IMR-90 (cell line): ENCODE results near the gene FHL2. TPM values are rescaled to one million over a fixed set of nuclear protein-coding genes. Genes with fewer than 3 reads are reported as not detected.

Experiments used
- ATAC-seq: fragments of 200-7000 bp; cut with Tn5 transposase; 2 replicates; pipeline ENCODE4 v1.9.1; 2020; ENCODE audit warnings: low read depth, mild to moderate bottlenecking, moderate library complexity
- BruUV-seq: library from RNA; stranded (reverse); fragments of 400-500 nt; replicated peaks from 2 replicates; lab custom pipeline; 2021; lab: Mats Ljungman, UMichigan
- CTCF ChIA-PET: fragments of 300-600 bp; formaldehyde crosslinking; extraction: SDS; loops from one replicate; lab custom pipeline; 2021; ENCODE audit warnings: antibody characterized with exemption; lab: Yijun Ruan, JAX
- POLR2A ChIA-PET: fragments of 300-600 bp; sonication (Branson Sonifier 250); formaldehyde crosslinking; loops from one replicate; lab custom pipeline; 2022; ENCODE audit warnings: antibody characterized with exemption; ENCODE audit not compliant: unreplicated experiment; lab: Charles Lee
- DNase-seq: peaks from one replicate; pipeline ENCODE4 v3.0.0; 2013
- H2AFZ ChIP-seq: replicated peaks from 2 replicates; pipeline ENCODE3; 2013; ENCODE audit warnings: low read length, mild to moderate bottlenecking; ENCODE audit not compliant: poor library complexity
- H2AK5ac ChIP-seq: 2 replicates; pipeline ENCODE4 v1.6.1; 2013; ENCODE audit warnings: low read depth, low read length, inconsistent platforms
- H2AK9ac ChIP-seq: replicated peaks from 2 replicates; pipeline ENCODE3; 2013; ENCODE audit warnings: mild to moderate bottlenecking, low read depth, low read length, moderate library complexity; ENCODE audit not compliant: poor library complexity
- H2BK120ac ChIP-seq: 2 replicates; pipeline ENCODE4 v1.6.1; 2013; ENCODE audit warnings: low read depth, low read length, inconsistent platforms
- H2BK15ac ChIP-seq: 3 replicates; pipeline ENCODE4 v1.6.1; 2013; ENCODE audit warnings: low read depth, low read length, inconsistent platforms
- H2BK20ac ChIP-seq: 2 replicates; pipeline ENCODE4 v1.6.1; 2013; ENCODE audit warnings: low read depth, mild to moderate bottlenecking, inconsistent platforms, low read length, moderate library complexity
- H2BK5ac ChIP-seq: 2 replicates; pipeline ENCODE4 v1.6.1; 2013; ENCODE audit warnings: mild to moderate bottlenecking, low read depth, low read length, inconsistent platforms; ENCODE audit not compliant: poor library complexity, severe bottlenecking
- H3K14ac ChIP-seq: replicated peaks from 2 replicates; pipeline ENCODE4 v1.6.1; 2013; ENCODE audit warnings: low read depth, low read length, inconsistent platforms
- H3K18ac ChIP-seq: 2 replicates; pipeline ENCODE4 v1.6.1; 2013; ENCODE audit warnings: low read depth, low read length, control low read depth
- H3K23ac ChIP-seq: 2 replicates; pipeline ENCODE4 v1.6.1; 2013; ENCODE audit warnings: low read depth, low read length, inconsistent platforms
- H3K27ac ChIP-seq: 2 replicates; pipeline ENCODE4 v1.5.1; 2013; ENCODE audit warnings: mild to moderate bottlenecking, control low read depth, low read length; ENCODE audit not compliant: insufficient read depth
- H3K27me3 ChIP-seq: 2 replicates; pipeline ENCODE4 v1.6.1; 2013; ENCODE audit warnings: low read length; ENCODE audit not compliant: control insufficient read depth, insufficient read depth
- H3K36me3 ChIP-seq: 2 replicates; pipeline ENCODE4 v1.6.1; 2013; ENCODE audit warnings: low read length, mixed read lengths; ENCODE audit not compliant: control insufficient read depth, insufficient read depth
- H3K4ac ChIP-seq: 2 replicates; pipeline ENCODE4 v1.6.1; 2013; ENCODE audit warnings: low read depth, low read length, inconsistent platforms
- H3K4me1 ChIP-seq: 2 replicates; pipeline ENCODE4 v1.6.1; 2013; ENCODE audit warnings: low read length, mixed read lengths; ENCODE audit not compliant: control insufficient read depth, insufficient read depth
- H3K4me2 ChIP-seq: 2 replicates; pipeline ENCODE4 v1.6.1; 2013; ENCODE audit warnings: low read depth, mild to moderate bottlenecking, control low read depth, low read length, moderate library complexity
- H3K4me3 ChIP-seq: 2 replicates; pipeline ENCODE4 v1.5.1; 2013; ENCODE audit warnings: low read depth, mild to moderate bottlenecking, control low read depth, low read length, moderate library complexity; ENCODE audit not compliant: insufficient read depth
- H3K56ac ChIP-seq: 2 replicates; pipeline ENCODE4 v1.6.1; 2013; ENCODE audit warnings: low read length, inconsistent platforms; ENCODE audit not compliant: insufficient read depth; ENCODE audit errors: extremely low read depth
- H3K79me1 ChIP-seq, 2 experiments: 2 replicates each; pipeline ENCODE4 v1.6.1; 2013; ENCODE audit warnings: low read length in 2 of 2, inconsistent platforms in 1 of 2, low read depth in 1 of 2
- H3K9ac ChIP-seq: 2 replicates; pipeline ENCODE4 v1.6.1; 2013; ENCODE audit warnings: low read depth, low read length, control low read depth
- H3K9me1 ChIP-seq: 2 replicates; pipeline ENCODE4 v1.6.1; 2013; ENCODE audit warnings: low read length, inconsistent platforms; ENCODE audit not compliant: insufficient read depth
- H3K9me3 ChIP-seq: 2 replicates; pipeline ENCODE4 v1.6.1; 2013; ENCODE audit warnings: low read length; ENCODE audit not compliant: control insufficient read depth, insufficient read depth
- H4K20me1 ChIP-seq: 2 replicates; pipeline ENCODE4 v1.6.1; 2013; ENCODE audit warnings: low read length, inconsistent platforms; ENCODE audit not compliant: insufficient read depth
- H4K5ac ChIP-seq: 2 replicates; pipeline ENCODE4 v1.6.1; 2013; ENCODE audit warnings: mild to moderate bottlenecking, low read depth, low read length, control low read depth
- H4K8ac ChIP-seq, 2 experiments: 2 replicates each; pipeline ENCODE4 v1.6.1; 2013; ENCODE audit warnings: low read depth in 2 of 2, low read length in 2 of 2, control low read depth in 1 of 2, inconsistent platforms in 1 of 2
- H4K91ac ChIP-seq: 2 replicates; pipeline ENCODE4 v1.6.1; 2013; ENCODE audit warnings: low read depth, low read length, inconsistent platforms; ENCODE audit not compliant: insufficient read depth
- CEBPB ChIP-seq: IDR thresholded peaks from 2 replicates; pipeline ENCODE4 v1.6.1; 2012; ENCODE audit warnings: low read depth, low read length, improper control_type of control experiment
- CHD1 ChIP-seq: IDR thresholded peaks from 2 replicates; pipeline ENCODE4 v1.6.1; 2012; ENCODE audit warnings: low read depth, low read length, improper control_type of control experiment
- CTCF ChIP-seq: conservative IDR thresholded peaks from 2 replicates; pipeline ENCODE4 v1.5.1; 2012; ENCODE audit warnings: mild to moderate bottlenecking, low read depth, low read length, improper control_type of control experiment
- FOS ChIP-seq: fragments of 150-350 bp; IDR thresholded peaks from 2 replicates; pipeline ENCODE4 v1.6.1; 2016; ENCODE audit warnings: low read depth, low read length
- MAZ ChIP-seq: IDR thresholded peaks from 2 replicates; pipeline ENCODE4 v1.6.1; 2012; ENCODE audit warnings: low read depth, mild to moderate bottlenecking, low read length, improper control_type of control experiment, moderate library complexity, borderline replicate concordance
- NFE2L2 ChIP-seq: fragments of 150-350 bp; IDR thresholded peaks from 2 replicates; pipeline ENCODE4 v1.6.1; 2016; ENCODE audit warnings: low read depth, mild to moderate bottlenecking, low read length
- POLR2A ChIP-seq: IDR thresholded peaks from 2 replicates; pipeline ENCODE4 v1.6.1; 2012; ENCODE audit warnings: mild to moderate bottlenecking, low read depth, low read length
- RAD21 ChIP-seq: IDR thresholded peaks from 2 replicates; pipeline ENCODE4 v1.6.1; 2012; ENCODE audit warnings: low read length, improper control_type of control experiment
- RCOR1 ChIP-seq: IDR thresholded peaks from 2 replicates; pipeline ENCODE4 v1.6.1; 2012; ENCODE audit warnings: mild to moderate bottlenecking, low read length, improper control_type of control experiment; ENCODE audit not compliant: insufficient replicate concordance
- RFX5 ChIP-seq: IDR thresholded peaks from 2 replicates; pipeline ENCODE4 v1.8.0; 2012; ENCODE audit warnings: low read depth, mild to moderate bottlenecking, low read length, moderate library complexity
- SMC3 ChIP-seq: fragments of 150-350 bp; IDR thresholded peaks from 2 replicates; pipeline ENCODE4 v1.6.1; 2016; ENCODE audit warnings: low read depth, mild to moderate bottlenecking, antibody characterized with exemption, low read length, moderate library complexity
- USF2 ChIP-seq: fragments of 150-350 bp; IDR thresholded peaks from 2 replicates; pipeline ENCODE4 v1.6.1; 2017; ENCODE audit warnings: mild to moderate bottlenecking, antibody characterized with exemption, low read length, low read depth
- WGBS, 2 experiments: methylation state at CpG; one replicate each; pipeline versions ENCODE4 v1.1.5 to v1.1.7; 2013; ENCODE audit warnings: missing lambda C conversion rate in 2 of 2; ENCODE audit not compliant: insufficient read length in 1 of 2; ENCODE audit errors: extremely low coverage in 2 of 2; 5-methylcytosine and 5-hydroxymethylcytosine counted together
- dilution Hi-C: fragments of 300-500 bp; cut with HindIII; formaldehyde crosslinking; loops from one replicate; pipeline ENCODE4 v1.14.3; 2018; ENCODE audit warnings: low sequenced_read_pairs; ENCODE audit not compliant: unreplicated experiment
- in situ Hi-C: fragments of 300-500 bp; cut with MboI; formaldehyde crosslinking; loops from 3 replicates; pipeline ENCODE4 v1.14.3; 2019; ENCODE audit warnings: low sequenced_read_pairs, inconsistent platforms, mixed read lengths
- intact Hi-C: fragments of 100-400 bp; cut with micrococcal nuclease; formaldehyde crosslinking; loops from 2 replicates; pipeline ENCODE4 v1.10.0; 2022
- polyA plus RNA-seq, 3 experiments: library from polyadenylated mRNA; depleted of rRNA; stranded (reverse); fragments of >200 nt; gene quantifications; 2 replicates each; pipeline ENCODE4 v1.2.3, GENCODE V29; 2012; ENCODE audit warnings: low replicate concordance in 1 of 3
- total RNA-seq: library from RNA; depleted of rRNA; stranded (reverse); fragments of >200 nt; gene quantifications from 2 replicates; pipeline ENCODE4 v1.2.3, GENCODE V29; 2012

The FHL2 gene
- total and polyA plus RNA-seq, 2 of the 4 experiments (the other 2 are of a cell fraction), result 464 to 550 TPM

GRCh38 chr2:105384861-105385260 lies 14.0 kb downstream of the FHL2 start (continued):
- TF ChIP-seq USF2 (no peak), RCOR1 (no peak), MAZ (no peak), POLR2A (no peak)

GRCh38 chr2:105384216-105384615 lies 14.6 kb downstream of the FHL2 start:
- peaks cover 82% of the 10 kb centered on the region for H3K36me3 ChIP-seq
- no peak overlapping the region for H2AK9ac ChIP-seq
- H3K27me3 ChIP-seq, result no peaks in the 10 kb centered on the region
- no peak overlapping the region for H2BK20ac ChIP-seq
- H3K4me2 ChIP-seq, result no peak overlapping the region
- peaks cover 42% of the 10 kb centered on the region for H3K4me1 ChIP-seq
- peak overlapping the region in 1 of 2 experiments; percentile 53; a peak in 1 of 4 replicates for H4K8ac ChIP-seq
- no peak overlapping the region for H3K56ac ChIP-seq
- H2AK5ac ChIP-seq, result no peak overlapping the region
- H3K9me1 ChIP-seq, result peaks cover 40% of the 10 kb centered on the region
- no peaks in the 10 kb centered on the region for H3K9me3 ChIP-seq
- no peak overlapping the region for H3K4me3 ChIP-seq
- no TSS peak for BruUV-seq
- DNase-seq (no peak), ATAC-seq (no peak)
- no peak overlapping the region; the same call in 1 of the 2 replicates for H3K27ac ChIP-seq
- ChIA-PET POLR2A (no interaction called here), CTCF (interaction anchor here (0.6 kb wide), 1 partner anchor 13 kb away, joined by 3 read pairs; no protein-coding TSS in a partner anchor)
- dilution Hi-C loops (no loop called here), in situ Hi-C loops (no loop called here), intact Hi-C loops (no loop called here)
- H3K79me1 ChIP-seq, result peaks cover 13 to 89% of the 10 kb centered on the region in 2 experiments
- no peak overlapping the region for H2BK120ac ChIP-seq
- peak overlapping the region; percentile 72 for H2BK5ac ChIP-seq
- no peak overlapping the region for H3K9ac ChIP-seq
- no peak overlapping the region for H3K4ac ChIP-seq
- H3K18ac ChIP-seq, result peak overlapping the region; percentile 15; the same call in 1 of the 2 replicates
- no peak overlapping the region for H3K14ac ChIP-seq
- H4K91ac ChIP-seq, result no peak overlapping the region
- no peak overlapping the region for H2BK15ac ChIP-seq
- H4K5ac ChIP-seq, result no peak overlapping the region
- 100% methylated on average over 1 of the region's 7 CpGs; no CpG with 5 or more reads in 1 of the 2 experiments for WGBS, 2 experiments
- no peak overlapping the region for H3K23ac ChIP-seq
- H4K20me1 ChIP-seq, result peaks cover 53% of the 10 kb centered on the region
- no peak overlapping the region for H2AFZ ChIP-seq
- TF ChIP-seq RAD21 (no peak), CEBPB (no peak), USF2 (no peak), NFE2L2 (no peak), FOS (no peak), RFX5 (no peak), CHD1 (no peak), CTCF (no peak), RCOR1 (no peak), SMC3 (no peak), MAZ (no peak)
